ENCODE measurements around the gene ZNF23. TPM values are rescaled to one million over a fixed set of nuclear protein-coding genes. Genes with fewer than 3 reads are reported as not detected.

The ZNF23 gene
- total RNA-seq, 1 experiment from 2014 or later: 9.6 TPM

DNA sequence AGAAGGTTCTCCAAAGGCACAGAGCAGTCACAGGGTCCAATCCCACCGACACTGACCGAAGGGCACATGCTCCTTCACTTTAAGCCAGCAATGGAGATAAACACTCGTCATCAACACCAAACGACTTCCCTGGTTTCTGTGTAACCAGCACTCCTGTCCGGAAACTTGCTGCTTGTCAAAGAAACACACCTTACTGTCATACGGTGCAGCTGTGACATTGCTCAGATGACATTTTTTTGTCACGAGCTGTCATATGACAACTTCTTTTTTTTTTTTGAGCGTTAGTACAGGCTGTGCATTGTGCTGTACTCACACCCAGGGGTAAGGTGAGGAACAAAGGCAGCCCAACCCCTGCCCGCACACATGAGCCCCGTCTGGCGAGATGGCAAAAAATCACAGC, 59.4 kb downstream of the ZNF23 start:
- H3K9ac ChIP-seq (ENCODE audit: extremely low read depth, insufficient read length, low read length): no peak overlapping the region
- no peak overlapping the region for H4K5ac ChIP-seq (ENCODE audit: insufficient read length, low read depth, low read length)
- Mint-ChIP-seq H3K9me3 (peaks cover 12 to 15% of the 10 kb centered on the region in 2 experiments; a peak in 4 of 5 replicates), H3K36me3 (ENCODE audit: insufficient read depth in 1 of 3, low read depth in 3 of 3) (peaks cover 0 to 5% (median 3%) of the 10 kb centered on the region in 3 experiments; a peak in 3 of 7 replicates), H3K4me3 (no peak overlapping the region), H3K27me3 (ENCODE audit: low read depth) (peaks cover 14% of the 10 kb centered on the region), H3K4me1 (peaks cover 23 to 25% of the 10 kb centered on the region in 2 experiments), H3K27ac (no peak overlapping the region)
- H3K79me1 ChIP-seq (ENCODE audit: insufficient read depth, low read depth, low read length, poor library complexity, severe bottlenecking): no peaks in the 10 kb centered on the region
- H2BK15ac ChIP-seq (ENCODE audit: low read depth, low read length): no peak overlapping the region
- no peak overlapping the region for H2BK5ac ChIP-seq (ENCODE audit: insufficient read length, low read length)
- no peaks in the 10 kb centered on the region; the same call in 1 of the 2 replicates for H3K4me1 ChIP-seq (ENCODE audit: insufficient read depth, low read length)
- no peaks in the 10 kb centered on the region for H3K9me3 ChIP-seq (ENCODE audit: control insufficient read depth, low read depth, low read length)
- H3K27me3 ChIP-seq (ENCODE audit: insufficient read depth, low read length): no peaks in the 10 kb centered on the region
- no peak for DNase-seq
- no peak overlapping the region for H3K14ac ChIP-seq (ENCODE audit: insufficient read depth, low read length)
- H3K4ac ChIP-seq (ENCODE audit: low read depth, low read length): no peak overlapping the region
- H2BK20ac ChIP-seq (ENCODE audit: low read depth, low read length, poor library complexity, severe bottlenecking): no peak overlapping the region
- H3K23me2 ChIP-seq (ENCODE audit: insufficient read length, low read depth, low read length, poor library complexity, severe bottlenecking): no peaks in the 10 kb centered on the region
- H2AK5ac ChIP-seq (ENCODE audit: insufficient read length, low read length): no peak overlapping the region
- H2BK12ac ChIP-seq (ENCODE audit: insufficient read length, low read depth, low read length): no peak overlapping the region
- H3K4me2 ChIP-seq (ENCODE audit: insufficient read depth, insufficient read length, low read length): no peak overlapping the region
- H3K23ac ChIP-seq (ENCODE audit: insufficient read length, low read depth, low read length): no peak overlapping the region
- no peak overlapping the region for H3K18ac ChIP-seq (ENCODE audit: insufficient read length, low read depth, low read length)
- no peak overlapping the region for H4K91ac ChIP-seq (ENCODE audit: insufficient read length, low read depth, low read length)
- no peak overlapping the region for H2BK120ac ChIP-seq (ENCODE audit: low read depth, low read length, poor library complexity, severe bottlenecking)
- WGBS (ENCODE audit: extremely low coverage, insufficient read length, low lambda C conversion rate): no CpG with 5 or more reads among the region's 11 CpGs
- H3K56ac ChIP-seq (ENCODE audit: insufficient read length, low read depth, low read length): no peak overlapping the region
- TF ChIP-seq, protein P1, sequence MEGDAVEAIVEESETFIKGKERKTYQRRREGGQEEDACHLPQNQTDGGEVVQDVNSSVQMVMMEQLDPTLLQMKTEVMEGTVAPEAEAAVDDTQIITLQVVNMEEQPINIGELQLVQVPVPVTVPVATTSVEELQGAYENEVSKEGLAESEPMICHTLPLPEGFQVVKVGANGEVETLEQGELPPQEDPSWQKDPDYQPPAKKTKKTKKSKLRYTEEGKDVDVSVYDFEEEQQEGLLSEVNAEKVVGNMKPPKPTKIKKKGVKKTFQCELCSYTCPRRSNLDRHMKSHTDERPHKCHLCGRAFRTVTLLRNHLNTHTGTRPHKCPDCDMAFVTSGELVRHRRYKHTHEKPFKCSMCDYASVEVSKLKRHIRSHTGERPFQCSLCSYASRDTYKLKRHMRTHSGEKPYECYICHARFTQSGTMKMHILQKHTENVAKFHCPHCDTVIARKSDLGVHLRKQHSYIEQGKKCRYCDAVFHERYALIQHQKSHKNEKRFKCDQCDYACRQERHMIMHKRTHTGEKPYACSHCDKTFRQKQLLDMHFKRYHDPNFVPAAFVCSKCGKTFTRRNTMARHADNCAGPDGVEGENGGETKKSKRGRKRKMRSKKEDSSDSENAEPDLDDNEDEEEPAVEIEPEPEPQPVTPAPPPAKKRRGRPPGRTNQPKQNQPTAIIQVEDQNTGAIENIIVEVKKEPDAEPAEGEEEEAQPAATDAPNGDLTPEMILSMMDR (conservative IDR thresholded peaks at IDR 0.05): no peak
- no peak overlapping the region for H3T11ph ChIP-seq (ENCODE audit: low read length)
- no peaks in the 10 kb centered on the region for H4K20me1 ChIP-seq (ENCODE audit: control insufficient read depth, insufficient read depth, insufficient read length)
- no peaks in the 10 kb centered on the region for H3K79me2 ChIP-seq (ENCODE audit: insufficient read depth, low read length)
- H2AFZ ChIP-seq (ENCODE audit: low read length): no peak overlapping the region
- no peak overlapping the region for H3K27ac ChIP-seq (ENCODE audit: insufficient read length, low read depth, low read length)
- no peak overlapping the region for H4K8ac ChIP-seq (replicated peaks; ENCODE audit: insufficient read length, low read depth, low read length)
